GDM1 (cell line): Measurements from ENCODE around the gene GNPTAB.
"Not testable (repeated sequence)": the region's sequence is repeated elsewhere in the genome, so short reads cannot be mapped to it uniquely, and the experiment has no call there.

Source experiments
- DNase-seq: peaks from one replicate; lab custom pipeline; 2025; lab: John Stamatoyannopoulos, UW

The GNPTAB gene

GRCh38 chr12:101852998-101853397 is 22.2 kb upstream of the GNPTAB start:
- DNase-seq = no peak

GRCh38 chr12:101850199-101850598 is 19.4 kb upstream of the GNPTAB start:
- DNase-seq = no peak

GRCh38 chr12:101847325-101847724 is 16.6 kb upstream of the GNPTAB start:
- no peak for DNase-seq

- DNase-seq = no peak
These were observed 14.5 kb upstream of the GNPTAB start for GRCh38 chr12:101845137-101845711.

GRCh38 chr12:101841069-101841468 is 10.3 kb upstream of the GNPTAB start:
- DNase-seq = no peak

- DNase-seq = peak; percentile 57
These were observed 8.8 kb upstream of the GNPTAB start for GRCh38 chr12:101839324-101840283.

GRCh38 chr12:101838628-101839323 is 8.0 kb upstream of the GNPTAB start:
- DNase-seq = no peak

- no peak for DNase-seq
These were observed 1.3 kb upstream of the GNPTAB start for GRCh38 chr12:101832030-101832429.

- no peak for DNase-seq
These were observed 956 bp downstream of the GNPTAB start for GRCh38 chr12:101829639-101830366.

- no peak for DNase-seq
These were observed 2.1 kb downstream of the GNPTAB start for GRCh38 chr12:101828463-101829196.

- DNase-seq = no peak
These were observed 3.9 kb downstream of the GNPTAB start for GRCh38 chr12:101826766-101827368.

- no peak for DNase-seq
These were observed 5.9 kb downstream of the GNPTAB start for GRCh38 chr12:101824831-101825230.

- DNase-seq = peak; percentile 27
These were observed 6.9 kb downstream of the GNPTAB start for GRCh38 chr12:101823891-101824290.

GRCh38 chr12:101823039-101823438 is 7.7 kb downstream of the GNPTAB start:
- no peak for DNase-seq

GRCh38 chr12:101819467-101819866 is 11.3 kb downstream of the GNPTAB start:
- DNase-seq = no peak

GRCh38 chr12:101818689-101819088 is 12.1 kb downstream of the GNPTAB start:
- DNase-seq = not testable (repeated sequence)

- no peak for DNase-seq
These were observed 17.6 kb downstream of the GNPTAB start for GRCh38 chr12:101813117-101813516.

- DNase-seq = not testable (repeated sequence)
These were observed 18.0 kb downstream of the GNPTAB start for GRCh38 chr12:101812716-101813115.

- DNase-seq = not testable (repeated sequence)
These were observed 19.4 kb downstream of the GNPTAB start for GRCh38 chr12:101811342-101811741.

- no peak for DNase-seq
These were observed 21.6 kb downstream of the GNPTAB start for GRCh38 chr12:101809208-101809607.

GRCh38 chr12:101806265-101806664 is 24.5 kb downstream of the GNPTAB start:
- no peak for DNase-seq
